ENCODE data around the gene MINDY1.

The MINDY1 gene

DNA sequence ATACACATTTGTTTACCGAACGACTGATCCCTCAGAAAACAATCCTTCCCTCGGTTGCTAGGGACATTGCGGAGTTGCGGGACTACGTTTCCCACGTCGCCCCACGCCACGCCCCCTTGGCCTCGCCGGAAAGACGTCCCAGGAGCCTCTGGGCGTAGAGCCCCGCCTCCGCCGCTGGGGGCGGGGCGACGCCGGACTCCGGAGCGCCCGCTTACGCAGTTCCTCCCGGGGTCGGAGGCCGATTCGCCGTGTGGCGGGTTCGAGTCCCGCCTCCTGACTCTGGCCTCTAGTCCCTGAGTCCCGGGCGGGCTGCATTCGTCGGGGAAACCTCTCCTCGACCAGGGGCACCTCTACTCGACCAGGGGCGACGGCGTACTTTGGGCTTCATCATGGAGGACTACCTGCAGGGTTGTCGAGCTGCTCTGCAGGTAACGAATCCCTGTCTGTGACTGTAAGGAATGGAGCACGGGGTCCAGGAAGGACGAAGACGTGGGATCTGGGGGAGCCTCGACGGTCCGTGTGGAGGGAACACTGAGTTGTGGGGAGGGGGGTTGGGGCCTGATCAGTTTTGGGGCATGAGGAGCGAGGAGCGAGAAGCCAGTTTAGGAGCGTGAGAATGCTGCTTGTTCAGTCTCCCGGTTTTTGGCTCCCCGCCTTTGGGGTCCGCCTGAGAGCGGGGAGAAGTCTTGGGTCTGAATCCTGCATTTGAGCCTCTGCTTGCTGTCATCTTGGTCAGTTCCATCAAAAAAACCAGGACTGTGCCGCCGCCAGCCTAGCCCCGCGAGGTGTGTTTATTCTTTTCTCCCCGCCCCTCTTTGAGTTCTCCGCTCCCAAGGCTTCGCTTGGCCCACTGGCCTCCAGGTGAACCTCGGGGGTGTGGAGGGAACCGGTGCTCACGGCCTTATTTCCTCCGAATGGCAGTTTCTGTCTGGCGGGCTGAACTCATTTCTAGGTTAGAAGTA is 1.8 kb upstream of the MINDY1 start, which contains the start of gene PRUNE1:
TSS of gene PRUNE1 (plus strand) at position 206 of the 962 bp plus-strand sequence. CDS start at position 390, 184 bp downstream.
- Histone ChIP-seq H3K4me3 (ENCODE audit: low read length) (peak within 1 kb of the TSS; percentile 82), H3K4me2 (ENCODE audit: low read depth, low read length) (peak within 1 kb of the TSS; percentile 85), H3F3A (ENCODE audit: insufficient read depth, low read length) (peaks cover 21% of the 10 kb centered on the region), H3K79me2 (ENCODE audit: low read length) (peaks cover 26% of the 10 kb centered on the region; the same call in 1 of the 2 replicates), H3K4me1 (ENCODE audit: low read length) (peaks cover 20% of the 10 kb centered on the region), H3K36me3 (replicated peaks; ENCODE audit: insufficient read depth, low read length) (no peaks in the 10 kb centered on the region), H3K9ac (ENCODE audit: low read length) (peak within 1 kb of the TSS; percentile 75), H2AFZ (ENCODE audit: low read length) (peak within 1 kb of the TSS; percentile 94), H3K27me3 (replicated peaks; ENCODE audit: insufficient read depth, low read length) (no peaks in the 10 kb centered on the region), H4K20me1 (ENCODE audit: insufficient read depth, low read length) (no peaks in the 10 kb centered on the region), H3K9me2 (replicated peaks; ENCODE audit: insufficient read depth, low read length) (no peaks in the 10 kb centered on the region), H3K9me3 (replicated peaks; ENCODE audit: insufficient read depth, low read length) (no peaks in the 10 kb centered on the region), H3K27ac (ENCODE audit: low read length) (peak within 1 kb of the TSS; percentile 79)
- peak; percentile 99 for DNase-seq
- TF ChIP-seq EZH2 (optimal IDR thresholded peaks at IDR 0.05; ENCODE audit: low read depth, low read length) (no peak), EZH2phosphoT487 (IDR thresholded peaks at IDR 0.05; ENCODE audit: low read length) (no peak), CTCF (IDR thresholded peaks at IDR 0.05; ENCODE audit: low read length) (no peak)

DNA sequence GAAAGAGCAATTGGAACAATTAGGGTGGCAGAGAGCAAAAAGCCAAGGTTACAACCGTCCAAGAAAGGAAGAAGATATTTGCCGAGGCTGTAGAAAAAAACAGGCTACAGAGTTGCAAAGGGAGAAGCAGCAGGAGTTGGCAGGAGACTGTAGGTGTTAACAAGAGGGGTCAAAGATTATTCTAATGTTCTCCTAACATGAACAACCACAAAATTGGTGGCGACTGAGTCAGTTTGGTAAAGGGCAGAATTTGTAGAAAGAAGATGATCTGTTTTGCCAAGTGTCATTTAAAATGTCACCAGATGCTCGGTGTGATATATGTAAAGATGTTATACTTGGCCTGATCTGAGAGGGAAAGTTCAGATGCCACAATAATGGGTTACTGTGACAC is 1.1 kb upstream of the MINDY1 start:
- H3K27ac ChIP-seq (ENCODE audit: low read length): peak overlapping the region; percentile 79
- H3K9me2 ChIP-seq (replicated peaks; ENCODE audit: insufficient read depth, low read length): no peaks in the 10 kb centered on the region
- H3K9ac ChIP-seq (ENCODE audit: low read length): peak overlapping the region; percentile 75
- peaks cover 21% of the 10 kb centered on the region for H3F3A ChIP-seq (ENCODE audit: insufficient read depth, low read length)
- TF ChIP-seq EZH2phosphoT487 (IDR thresholded peaks at IDR 0.05; ENCODE audit: low read length) (no peak), EZH2 (optimal IDR thresholded peaks at IDR 0.05; ENCODE audit: low read depth, low read length) (no peak), CTCF (IDR thresholded peaks at IDR 0.05; ENCODE audit: low read length) (no peak)
- no peak for DNase-seq
- no peaks in the 10 kb centered on the region for H3K9me3 ChIP-seq (replicated peaks; ENCODE audit: insufficient read depth, low read length)
- peaks cover 23% of the 10 kb centered on the region for H3K4me1 ChIP-seq (ENCODE audit: low read length)
- peak overlapping the region; percentile 82 for H3K4me3 ChIP-seq (ENCODE audit: low read length)
- H3K27me3 ChIP-seq (replicated peaks; ENCODE audit: insufficient read depth, low read length): no peaks in the 10 kb centered on the region
- no peaks in the 10 kb centered on the region for H4K20me1 ChIP-seq (ENCODE audit: insufficient read depth, low read length)
- peaks cover 26% of the 10 kb centered on the region; the same call in 1 of the 2 replicates for H3K79me2 ChIP-seq (ENCODE audit: low read length)
- peak overlapping the region; percentile 62 for H2AFZ ChIP-seq (ENCODE audit: low read length)
- H3K36me3 ChIP-seq (replicated peaks; ENCODE audit: insufficient read depth, low read length): no peaks in the 10 kb centered on the region
- peak overlapping the region; percentile 85 for H3K4me2 ChIP-seq (ENCODE audit: low read depth, low read length)

DNA sequence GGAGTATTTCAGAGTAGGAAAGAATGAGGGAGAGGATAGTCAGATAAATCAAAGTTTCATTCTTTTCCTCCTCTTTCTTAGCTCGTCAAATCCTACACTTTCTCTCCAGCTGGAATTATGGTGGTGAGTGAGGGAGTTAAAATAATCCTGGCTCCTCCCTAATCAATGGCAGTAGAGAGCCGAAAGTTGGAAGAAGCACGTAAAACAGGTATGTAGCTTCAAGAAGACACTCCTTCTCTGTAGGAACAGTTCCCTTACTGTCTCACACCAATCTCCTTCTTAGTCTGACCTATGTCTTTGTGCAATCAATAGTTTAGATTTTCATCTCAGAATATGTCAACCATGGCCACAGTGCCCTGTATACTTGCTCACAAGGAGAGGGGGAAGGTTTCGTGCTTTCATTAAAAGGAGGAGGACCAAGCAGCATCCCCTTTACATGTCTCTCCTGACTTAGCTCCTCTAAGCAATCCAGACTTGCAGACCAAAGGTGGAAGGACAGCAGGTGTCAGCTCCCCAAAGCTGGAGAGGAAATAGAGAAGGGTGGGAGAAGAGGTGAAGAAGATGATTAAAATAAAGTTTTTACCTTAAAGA is 878 bp downstream of the MINDY1 start:
- no peaks in the 10 kb centered on the region for H3K9me2 ChIP-seq (replicated peaks; ENCODE audit: insufficient read depth, low read length)
- H3K4me2 ChIP-seq (ENCODE audit: low read depth, low read length): peak overlapping the region; percentile 85
- H3K27ac ChIP-seq (ENCODE audit: low read length): peak overlapping the region; percentile 79
- TF ChIP-seq EZH2phosphoT487 (IDR thresholded peaks at IDR 0.05; ENCODE audit: low read length) (no peak), EZH2 (optimal IDR thresholded peaks at IDR 0.05; ENCODE audit: low read depth, low read length) (no peak), CTCF (IDR thresholded peaks at IDR 0.05; ENCODE audit: low read length) (no peak)
- H3K9ac ChIP-seq (ENCODE audit: low read length): peak overlapping the region; percentile 75
- H3K36me3 ChIP-seq (replicated peaks; ENCODE audit: insufficient read depth, low read length): no peaks in the 10 kb centered on the region
- no peaks in the 10 kb centered on the region for H3K9me3 ChIP-seq (replicated peaks; ENCODE audit: insufficient read depth, low read length)
- DNase-seq: no peak
- peak overlapping the region; percentile 69 for H3K4me3 ChIP-seq (ENCODE audit: low read length)
- H3F3A ChIP-seq (ENCODE audit: insufficient read depth, low read length): peaks cover 21% of the 10 kb centered on the region
- H3K79me2 ChIP-seq (ENCODE audit: low read length): peaks cover 26% of the 10 kb centered on the region; the same call in 1 of the 2 replicates
- H2AFZ ChIP-seq (ENCODE audit: low read length): peak overlapping the region; percentile 83
- H4K20me1 ChIP-seq (ENCODE audit: insufficient read depth, low read length): no peaks in the 10 kb centered on the region
- H3K4me1 ChIP-seq (ENCODE audit: low read length): peaks cover 23% of the 10 kb centered on the region
- H3K27me3 ChIP-seq (replicated peaks; ENCODE audit: insufficient read depth, low read length): no peaks in the 10 kb centered on the region

Data from MM.1S (cell line).